Vagina (tissue), 2 donors: ENCODE measurements around the gene PIWIL1.

Experiments
- CTCF ChIP-seq, 3 experiments: fragments of 450-650 bp in 2 of 3; fragments of 200-600 bp in 1 of 3; sonication (generic) in 1 of 3; IDR thresholded peaks; one replicate each; pipeline ENCODE4 v1.5.1; 2017 to 2019; ENCODE audit warnings: antibody characterized with exemption in 3 of 3, mild to moderate bottlenecking in 2 of 3, moderate library complexity in 2 of 3
- POLR2A ChIP-seq, 2 donors: fragments of 450-650 bp; IDR thresholded peaks; one replicate each; pipeline ENCODE4 v1.6.1; 2017; ENCODE audit warnings: antibody characterized with exemption in 2 of 2, mild to moderate bottlenecking in 2 of 2, moderate library complexity in 2 of 2

- TF ChIP-seq POLR2A (IDR thresholded peaks at IDR 0.05) (no peak), CTCF (IDR thresholded peaks at IDR 0.05) (no peak)
Measured at GRCh38 chr12:130382818-130383217, 45.1 kb downstream of the PIWIL1 start.
